Measurements from ENCODE around the gene IDH1.

The IDH1 gene

GRCh38 chr2:208254871-208255556, at the start of gene IDH1:
Gene IDH1, minus strand, starts transcription at chr2:208255071. Its CDS starts 3,520 bp downstream, at chr2:208251551.
- Histone ChIP-seq H3K9me3 (ENCODE audit: control insufficient read depth in 5 of 5, low read length in 5 of 5) (no peaks in the 10 kb centered on the region), H3K4me3 (ENCODE audit: low read depth in 1 of 5, low read length in 5 of 5) (peak within 1 kb of the TSS; percentile 96 to 100 (median 99)), H3K36me3 (ENCODE audit: control insufficient read depth in 5 of 5, insufficient read depth in 5 of 5, low read length in 5 of 5) (peaks cover 0 to 14% (median 6%) of the 10 kb centered on the region in 5 donors), H3K27ac (ENCODE audit: low read depth, low read length) (peak within 1 kb of the TSS; percentile 93), H3K27me3 (ENCODE audit: control insufficient read depth in 5 of 5, insufficient read depth in 4 of 5, low read length in 5 of 5) (no peaks in the 10 kb centered on the region), H3K4me1 (ENCODE audit: control insufficient read depth in 5 of 5, insufficient read depth in 5 of 5, low read length in 5 of 5) (peaks cover 3 to 52% (median 47%) of the 10 kb centered on the region in 5 donors), H3K9ac (ENCODE audit: low read length in 5 of 5) (peak within 1 kb of the TSS; percentile 26 to 81 (median 74))

DNA sequence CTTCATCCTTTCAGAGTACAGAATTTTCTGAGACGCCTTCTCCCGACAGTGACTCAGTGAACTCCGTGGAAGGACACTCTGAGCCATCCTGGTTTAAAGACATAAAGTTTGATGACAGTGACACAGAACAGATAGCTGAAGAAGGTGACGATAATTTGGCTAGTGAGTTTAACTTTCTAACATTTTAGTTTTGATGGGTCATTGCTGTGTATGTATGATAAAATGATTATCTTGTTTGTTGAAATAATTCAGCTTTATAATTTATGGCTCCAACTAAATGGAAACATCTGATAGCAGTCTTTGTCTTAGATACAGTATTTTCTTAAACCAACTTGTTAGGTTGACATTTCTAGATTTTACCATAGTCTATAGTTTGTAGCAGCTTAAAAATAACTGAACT, 49.3 kb upstream of the IDH1 start:
- no peak overlapping the region for H3K27ac ChIP-seq (ENCODE audit: low read depth, low read length)
- H3K9me3 ChIP-seq (ENCODE audit: control insufficient read depth in 5 of 5, low read length in 5 of 5): no peaks in the 10 kb centered on the region
- no peaks in the 10 kb centered on the region for H3K4me1 ChIP-seq (ENCODE audit: control insufficient read depth in 5 of 5, insufficient read depth in 5 of 5, low read length in 5 of 5)
- H3K4me3 ChIP-seq (ENCODE audit: low read depth in 1 of 5, low read length in 5 of 5): no peak overlapping the region
- no peak overlapping the region for H3K9ac ChIP-seq (ENCODE audit: low read length in 5 of 5)
- H3K36me3 ChIP-seq (ENCODE audit: control insufficient read depth in 5 of 5, insufficient read depth in 5 of 5, low read length in 5 of 5): peaks cover 32 to 71% (median 49%) of the 10 kb centered on the region in 5 donors
- H3K27me3 ChIP-seq (ENCODE audit: control insufficient read depth in 5 of 5, insufficient read depth in 4 of 5, low read length in 5 of 5): no peaks in the 10 kb centered on the region

- Histone ChIP-seq H3K27ac (ENCODE audit: low read depth, low read length) (no peak overlapping the region), H3K9ac (ENCODE audit: low read length in 5 of 5) (no peak overlapping the region), H3K27me3 (ENCODE audit: control insufficient read depth in 5 of 5, insufficient read depth in 4 of 5, low read length in 5 of 5) (no peaks in the 10 kb centered on the region), H3K4me3 (ENCODE audit: low read depth in 1 of 5, low read length in 5 of 5) (no peak overlapping the region), H3K9me3 (ENCODE audit: control insufficient read depth in 5 of 5, low read length in 5 of 5) (no peaks in the 10 kb centered on the region), H3K36me3 (ENCODE audit: control insufficient read depth in 5 of 5, insufficient read depth in 5 of 5, low read length in 5 of 5) (peaks cover 41 to 74% (median 57%) of the 10 kb centered on the region in 5 donors), H3K4me1 (ENCODE audit: control insufficient read depth in 5 of 5, insufficient read depth in 5 of 5, low read length in 5 of 5) (no peaks in the 10 kb centered on the region)
Measured at GRCh38 chr2:208300847-208301618, 46.2 kb upstream of the IDH1 start.

DNA sequence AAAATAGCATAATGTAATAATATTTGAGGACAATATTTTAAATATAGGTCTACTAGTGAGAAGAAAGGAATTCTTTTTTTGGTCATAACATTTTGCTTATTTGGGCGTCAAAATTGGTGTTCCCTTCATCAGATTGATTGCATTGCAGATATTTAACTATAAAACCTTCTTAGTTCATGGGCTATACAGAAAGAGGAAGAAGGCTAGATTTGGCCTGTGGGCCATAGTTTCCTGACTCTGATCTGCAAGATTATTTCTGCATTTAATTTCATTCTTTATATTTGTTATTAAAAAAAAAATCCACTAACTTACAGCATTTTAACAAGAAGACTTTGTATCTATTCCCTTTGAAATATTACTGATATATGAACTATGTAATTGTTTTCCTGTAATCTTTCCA, 43.1 kb upstream of the IDH1 start:
- no peaks in the 10 kb centered on the region for H3K4me1 ChIP-seq (ENCODE audit: control insufficient read depth in 5 of 5, insufficient read depth in 5 of 5, low read length in 5 of 5)
- no peak overlapping the region for H3K27ac ChIP-seq (ENCODE audit: low read depth, low read length)
- H3K36me3 ChIP-seq (ENCODE audit: control insufficient read depth in 5 of 5, insufficient read depth in 5 of 5, low read length in 5 of 5): peaks cover 39 to 68% (median 48%) of the 10 kb centered on the region in 5 donors
- H3K4me3 ChIP-seq (ENCODE audit: low read depth in 1 of 5, low read length in 5 of 5): no peak overlapping the region
- H3K27me3 ChIP-seq (ENCODE audit: control insufficient read depth in 5 of 5, insufficient read depth in 4 of 5, low read length in 5 of 5): no peaks in the 10 kb centered on the region
- H3K9ac ChIP-seq (ENCODE audit: low read length in 5 of 5): no peak overlapping the region
- H3K9me3 ChIP-seq (ENCODE audit: control insufficient read depth in 5 of 5, low read length in 5 of 5): no peaks in the 10 kb centered on the region

DNA sequence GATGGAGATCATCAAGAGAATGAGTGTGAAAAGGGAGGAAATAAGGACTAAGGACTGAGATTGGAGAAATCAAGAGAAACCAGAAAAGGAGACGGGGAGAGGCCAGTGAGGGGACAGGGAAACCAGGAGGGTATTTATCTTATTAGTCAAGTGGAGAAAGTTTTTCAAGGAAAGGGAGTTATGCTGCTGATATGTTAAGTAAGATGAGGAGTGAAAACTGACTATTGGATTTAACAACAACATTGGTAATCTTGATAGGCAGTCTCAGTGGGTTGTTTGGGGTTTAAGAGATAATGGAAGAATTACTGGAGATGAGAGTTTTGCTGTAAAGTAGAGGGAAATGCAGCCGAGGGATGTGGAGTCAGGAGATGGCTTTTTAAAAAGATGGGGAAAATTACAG, 41.7 kb upstream of the IDH1 start:
- no peaks in the 10 kb centered on the region for H3K27me3 ChIP-seq (ENCODE audit: control insufficient read depth in 5 of 5, insufficient read depth in 4 of 5, low read length in 5 of 5)
- H3K9me3 ChIP-seq (ENCODE audit: control insufficient read depth in 5 of 5, low read length in 5 of 5): no peaks in the 10 kb centered on the region
- H3K4me1 ChIP-seq (ENCODE audit: control insufficient read depth in 5 of 5, insufficient read depth in 5 of 5, low read length in 5 of 5): no peaks in the 10 kb centered on the region
- no peak overlapping the region for H3K27ac ChIP-seq (ENCODE audit: low read depth, low read length)
- peaks cover 31 to 54% (median 35%) of the 10 kb centered on the region in 5 donors for H3K36me3 ChIP-seq (ENCODE audit: control insufficient read depth in 5 of 5, insufficient read depth in 5 of 5, low read length in 5 of 5)
- no peak overlapping the region for H3K9ac ChIP-seq (ENCODE audit: low read length in 5 of 5)
- no peak overlapping the region for H3K4me3 ChIP-seq (ENCODE audit: low read depth in 1 of 5, low read length in 5 of 5)

GRCh38 chr2:208295834-208296233, 41.0 kb upstream of the IDH1 start:
- Histone ChIP-seq H3K9me3 (ENCODE audit: control insufficient read depth in 5 of 5, low read length in 5 of 5) (peaks cover 0 to 1% (median 0%) of the 10 kb centered on the region in 5 donors), H3K27me3 (ENCODE audit: control insufficient read depth in 5 of 5, insufficient read depth in 4 of 5, low read length in 5 of 5) (no peaks in the 10 kb centered on the region), H3K36me3 (ENCODE audit: control insufficient read depth in 5 of 5, insufficient read depth in 5 of 5, low read length in 5 of 5) (peaks cover 25 to 48% (median 31%) of the 10 kb centered on the region in 5 donors), H3K4me1 (ENCODE audit: control insufficient read depth in 5 of 5, insufficient read depth in 5 of 5, low read length in 5 of 5) (no peaks in the 10 kb centered on the region), H3K9ac (ENCODE audit: low read length in 5 of 5) (no peak overlapping the region), H3K27ac (ENCODE audit: low read depth, low read length) (no peak overlapping the region), H3K4me3 (ENCODE audit: low read depth in 1 of 5, low read length in 5 of 5) (no peak overlapping the region)

GRCh38 chr2:208294482-208295024, 39.7 kb upstream of the IDH1 start:
- H3K9me3 ChIP-seq (ENCODE audit: control insufficient read depth in 5 of 5, low read length in 5 of 5): peaks cover 0 to 6% (median 0%) of the 10 kb centered on the region in 5 donors

DNA sequence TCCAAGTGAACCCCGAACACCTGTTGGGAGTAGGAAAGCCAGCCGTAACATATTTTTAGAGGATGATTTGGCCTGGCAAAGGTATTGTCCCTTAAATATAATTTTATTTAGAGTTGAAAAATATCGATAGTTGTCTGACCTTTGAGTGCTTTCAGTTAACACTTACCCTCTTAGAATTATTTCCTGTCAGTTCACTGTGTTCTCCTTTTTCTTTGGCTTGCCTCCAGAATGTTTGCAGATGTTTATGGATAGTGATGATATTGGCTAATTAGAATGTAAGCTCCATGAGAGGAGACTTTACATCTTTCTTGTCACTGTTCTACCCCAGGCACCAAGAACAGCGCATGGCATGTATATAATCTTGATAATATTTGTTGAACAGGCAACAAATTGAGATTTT, 31.0 kb upstream of the IDH1 start:
- Histone ChIP-seq H3K27me3 (ENCODE audit: control insufficient read depth in 5 of 5, insufficient read depth in 4 of 5, low read length in 5 of 5) (no peaks in the 10 kb centered on the region), H3K4me1 (ENCODE audit: control insufficient read depth in 5 of 5, insufficient read depth in 5 of 5, low read length in 5 of 5) (peaks cover 0 to 3% (median 2%) of the 10 kb centered on the region in 5 donors), H3K9ac (ENCODE audit: low read length in 5 of 5) (no peak overlapping the region), H3K36me3 (ENCODE audit: control insufficient read depth in 5 of 5, insufficient read depth in 5 of 5, low read length in 5 of 5) (peaks cover 43 to 66% (median 45%) of the 10 kb centered on the region in 5 donors), H3K4me3 (ENCODE audit: low read depth in 1 of 5, low read length in 5 of 5) (no peak overlapping the region), H3K27ac (ENCODE audit: low read depth, low read length) (no peak overlapping the region), H3K9me3 (ENCODE audit: control insufficient read depth in 5 of 5, low read length in 5 of 5) (peaks cover 0 to 5% (median 0%) of the 10 kb centered on the region in 5 donors)

More at GRCh38 chr2:208294482-208295024, 39.7 kb upstream of the IDH1 start:
- H3K27me3 ChIP-seq (ENCODE audit: control insufficient read depth in 5 of 5, insufficient read depth in 4 of 5, low read length in 5 of 5): no peaks in the 10 kb centered on the region
- H3K4me1 ChIP-seq (ENCODE audit: control insufficient read depth in 5 of 5, insufficient read depth in 5 of 5, low read length in 5 of 5): no peaks in the 10 kb centered on the region
- no peak overlapping the region for H3K4me3 ChIP-seq (ENCODE audit: low read depth in 1 of 5, low read length in 5 of 5)
- no peak overlapping the region for H3K27ac ChIP-seq (ENCODE audit: low read depth, low read length)
- no peak overlapping the region for H3K9ac ChIP-seq (ENCODE audit: low read length in 5 of 5)
- peaks cover 29 to 48% (median 36%) of the 10 kb centered on the region in 5 donors for H3K36me3 ChIP-seq (ENCODE audit: control insufficient read depth in 5 of 5, insufficient read depth in 5 of 5, low read length in 5 of 5)

GRCh38 chr2:208280933-208281332, 26.1 kb upstream of the IDH1 start:
- H3K4me1 ChIP-seq (ENCODE audit: control insufficient read depth in 5 of 5, insufficient read depth in 5 of 5, low read length in 5 of 5): peaks cover 0 to 3% (median under 1%) of the 10 kb centered on the region in 5 donors
- H3K27me3 ChIP-seq (ENCODE audit: control insufficient read depth in 5 of 5, insufficient read depth in 4 of 5, low read length in 5 of 5): no peaks in the 10 kb centered on the region
- H3K27ac ChIP-seq (ENCODE audit: low read depth, low read length): no peak overlapping the region
- no peak overlapping the region for H3K9ac ChIP-seq (ENCODE audit: low read length in 5 of 5)
- no peaks in the 10 kb centered on the region for H3K9me3 ChIP-seq (ENCODE audit: control insufficient read depth in 5 of 5, low read length in 5 of 5)
- no peak overlapping the region for H3K4me3 ChIP-seq (ENCODE audit: low read depth in 1 of 5, low read length in 5 of 5)
- peaks cover 59 to 77% (median 63%) of the 10 kb centered on the region in 5 donors for H3K36me3 ChIP-seq (ENCODE audit: control insufficient read depth in 5 of 5, insufficient read depth in 5 of 5, low read length in 5 of 5)

- no peaks in the 10 kb centered on the region for H3K4me1 ChIP-seq (ENCODE audit: control insufficient read depth in 5 of 5, insufficient read depth in 5 of 5, low read length in 5 of 5)
- H3K27ac ChIP-seq (ENCODE audit: low read depth, low read length): no peak overlapping the region
- peak overlapping the region in 1 of 5 donors; percentile 45 for H3K9ac ChIP-seq (ENCODE audit: low read length in 5 of 5)
- H3K9me3 ChIP-seq (ENCODE audit: control insufficient read depth in 5 of 5, low read length in 5 of 5): no peaks in the 10 kb centered on the region
- peaks cover 62 to 80% (median 64%) of the 10 kb centered on the region in 5 donors for H3K36me3 ChIP-seq (ENCODE audit: control insufficient read depth in 5 of 5, insufficient read depth in 5 of 5, low read length in 5 of 5)
- H3K4me3 ChIP-seq (ENCODE audit: low read depth in 1 of 5, low read length in 5 of 5): no peak overlapping the region
- H3K27me3 ChIP-seq (ENCODE audit: control insufficient read depth in 5 of 5, insufficient read depth in 4 of 5, low read length in 5 of 5): no peaks in the 10 kb centered on the region
Measured at GRCh38 chr2:208280234-208280633, 25.4 kb upstream of the IDH1 start.

All from subcutaneous abdominal adipose tissue (tissue), 5 donors.